Measurements from ENCODE around the gene MFNG. TPM values are rescaled to one million over a fixed set of nuclear protein-coding genes. Genes with fewer than 3 reads are reported as not detected.
"Not testable (repeated sequence)": the region's sequence is repeated elsewhere in the genome, so short reads cannot be mapped to it uniquely, and the experiment has no call there.

Gene MFNG
- polyA plus RNA-seq, 1 experiment, result 0.06 TPM

- TF ChIP-seq CTCF (IDR thresholded peaks at IDR 0.05; ENCODE audit: low read depth, low read length), result no peak
- Histone ChIP-seq H3K9me3 (ENCODE audit: control insufficient read depth, insufficient read depth, low read length) (no peaks in the 10 kb centered on the region), H3K27ac (ENCODE audit: low read depth, low read length) (no peak overlapping the region), H3K27me3 (ENCODE audit: control insufficient read depth, insufficient read depth, low read length) (no peaks in the 10 kb centered on the region), H3K4me3 (ENCODE audit: low read depth, low read length) (no peak overlapping the region)
- no peak for DNase-seq (ENCODE audit: low read depth, low spot score)
- ChIA-PET CTCF (interaction anchor here (0.9 kb wide), 1 partner anchor 77 kb away, joined by 3 read pairs; no protein-coding TSS in a partner anchor), POLR2A (no interaction called here)
Measured at GRCh38 chr22:37529652-37530345, 43.6 kb upstream of the MFNG start.

- CTCF ChIA-PET, result interaction anchor here (0.5 to 2.3 kb wide), 5 partner anchors 11 to 155 kb away, joined by 3 to 10 read pairs (median 3); no protein-coding TSS in a partner anchor
- POLR2A ChIA-PET; H3K9me3 ChIP-seq (ENCODE audit: control insufficient read depth, insufficient read depth, low read length); H3K27me3 ChIP-seq (ENCODE audit: control insufficient read depth, insufficient read depth, low read length); H3K27ac ChIP-seq (ENCODE audit: low read depth, low read length); DNase-seq (ENCODE audit: low read depth, low spot score); H3K4me3 ChIP-seq (ENCODE audit: low read depth, low read length): not testable (repeated sequence)
Measured at GRCh38 chr22:37527952-37528351, 41.8 kb upstream of the MFNG start.

- DNase-seq (ENCODE audit: low read depth, low spot score); H3K27me3 ChIP-seq (ENCODE audit: control insufficient read depth, insufficient read depth, low read length); H3K9me3 ChIP-seq (ENCODE audit: control insufficient read depth, insufficient read depth, low read length); H3K27ac ChIP-seq (ENCODE audit: low read depth, low read length); H3K4me3 ChIP-seq (ENCODE audit: low read depth, low read length); POLR2A ChIA-PET: not testable (repeated sequence)
- CTCF ChIA-PET, result interaction anchor here (0.5 to 2.3 kb wide), 4 partner anchors 17 to 156 kb away, joined by 3 to 10 read pairs (median 3); no protein-coding TSS in a partner anchor
Measured at GRCh38 chr22:37527081-37527752, 41.0 kb upstream of the MFNG start.

GRCh38 chr22:37526376-37526775 lies 40.2 kb upstream of the MFNG start:
- CTCF ChIA-PET, result no interaction called here
- Histone ChIP-seq H3K27ac (ENCODE audit: low read depth, low read length) (no peak overlapping the region), H3K27me3 (ENCODE audit: control insufficient read depth, insufficient read depth, low read length) (no peaks in the 10 kb centered on the region), H3K4me3 (ENCODE audit: low read depth, low read length) (no peak overlapping the region), H3K9me3 (ENCODE audit: control insufficient read depth, insufficient read depth, low read length) (no peaks in the 10 kb centered on the region)
- no peak for DNase-seq (ENCODE audit: low read depth, low spot score)
- TF ChIP-seq CTCF (IDR thresholded peaks at IDR 0.05; ENCODE audit: low read depth, low read length), result no peak
- POLR2A ChIA-PET, result no interaction called here

- Histone ChIP-seq H3K27ac (ENCODE audit: low read depth, low read length) (no peak overlapping the region), H3K9me3 (ENCODE audit: control insufficient read depth, insufficient read depth, low read length) (no peaks in the 10 kb centered on the region), H3K4me3 (ENCODE audit: low read depth, low read length) (no peak overlapping the region), H3K27me3 (ENCODE audit: control insufficient read depth, insufficient read depth, low read length) (no peaks in the 10 kb centered on the region)
- no peak for TF ChIP-seq CTCF (IDR thresholded peaks at IDR 0.05; ENCODE audit: low read depth, low read length)
- ChIA-PET POLR2A (interaction anchor here (0.9 to 1.2 kb wide), 3 partner anchors 13 to 49 kb away, joined by 7 to 13 read pairs (median 9); no protein-coding TSS in a partner anchor), CTCF (no interaction called here)
- no peak for DNase-seq (ENCODE audit: low read depth, low spot score)
Measured at GRCh38 chr22:37525746-37526350, 39.7 kb upstream of the MFNG start.

Measured in AG04450 (cell line).